Astrocyte (in vitro differentiated cells and primary cell): Measurements from ENCODE around the gene STK32B. TPM values are rescaled to one million over a fixed set of nuclear protein-coding genes. Genes with fewer than 3 reads are reported as not detected.

ENCODE experiments used
- DNase-seq: peaks from one replicate; pipeline ENCODE4 v3.0.0-alpha.2; 2010; ENCODE audit warnings: low read depth
- FAIRE-seq: peaks from 2 replicates; lab custom pipeline; 2011; peaks lifted over from hg19 to GRCh38; lab: Jason Lieb, UNC
- H2AFZ ChIP-seq: 2 replicates; pipeline ENCODE4 v1.6.0; 2012; ENCODE audit warnings: low read depth, low read length, inconsistent platforms
- H3K27ac ChIP-seq: 2 replicates; pipeline ENCODE4 v1.5.1; 2011; ENCODE audit warnings: low read depth, low read length, inconsistent platforms
- H3K27me3 ChIP-seq: 2 replicates; pipeline ENCODE4 v1.6.0; 2011; ENCODE audit warnings: low read length, inconsistent platforms; ENCODE audit not compliant: insufficient read depth
- H3K36me3 ChIP-seq: 2 replicates; pipeline ENCODE4 v1.5.1; 2011; ENCODE audit warnings: low read length, inconsistent platforms; ENCODE audit not compliant: insufficient read depth
- H3K4me1 ChIP-seq: 2 replicates; pipeline ENCODE4 v1.5.1; 2011; ENCODE audit warnings: low read length, inconsistent platforms; ENCODE audit not compliant: insufficient read depth
- H3K4me2 ChIP-seq: 2 replicates; pipeline ENCODE4 v1.6.0; 2012; ENCODE audit warnings: low read length, inconsistent platforms
- H3K4me3 ChIP-seq: 2 replicates; pipeline ENCODE4 v1.5.1; 2011; ENCODE audit warnings: low read depth, mild to moderate bottlenecking, low read length, inconsistent platforms; ENCODE audit not compliant: insufficient read depth
- H3K79me2 ChIP-seq: 2 replicates; pipeline ENCODE4 v1.6.0; 2012; ENCODE audit warnings: mild to moderate bottlenecking, low read length, inconsistent platforms; ENCODE audit not compliant: insufficient read depth
- H3K9ac ChIP-seq: 2 replicates; pipeline ENCODE4 v1.6.0; 2012; ENCODE audit warnings: mild to moderate bottlenecking, low read length, inconsistent platforms
- H3K9me3 ChIP-seq: 2 replicates; pipeline ENCODE4 v1.5.1; 2012; ENCODE audit warnings: low read depth, mild to moderate bottlenecking, low read length, inconsistent platforms; ENCODE audit not compliant: insufficient read depth
- H4K20me1 ChIP-seq: 2 replicates; pipeline ENCODE4 v1.6.0; 2012; ENCODE audit warnings: low read length, inconsistent platforms; ENCODE audit not compliant: insufficient read depth
- H3K27ac Mint-ChIP-seq: one replicate; pipeline ENCODE4 v1.8.0; 2021; ENCODE audit warnings: mild to moderate bottlenecking, mixed read lengths; ENCODE audit not compliant: unreplicated experiment
- H3K27me3 Mint-ChIP-seq: one replicate; pipeline ENCODE4 v1.8.0; 2021; ENCODE audit warnings: low read depth, mixed read lengths; ENCODE audit not compliant: unreplicated experiment
- H3K36me3 Mint-ChIP-seq: one replicate; pipeline ENCODE4 v1.8.0; 2021; ENCODE audit warnings: low read depth, mixed read lengths; ENCODE audit not compliant: unreplicated experiment
- H3K4me1 Mint-ChIP-seq: one replicate; pipeline ENCODE4 v1.8.0; 2021; ENCODE audit warnings: low read depth, mixed read lengths; ENCODE audit not compliant: unreplicated experiment
- H3K4me3 Mint-ChIP-seq: one replicate; pipeline ENCODE4 v1.8.0; 2021; ENCODE audit warnings: mild to moderate bottlenecking, moderate library complexity, mixed read lengths; ENCODE audit not compliant: unreplicated experiment
- H3K9me3 Mint-ChIP-seq: one replicate; pipeline ENCODE4 v1.8.0; 2021; ENCODE audit warnings: mild to moderate bottlenecking, mixed read lengths; ENCODE audit not compliant: unreplicated experiment
- CTCF ChIP-seq: IDR thresholded peaks from 2 replicates; pipeline ENCODE4 v1.5.1; 2011; ENCODE audit warnings: low read depth, mild to moderate bottlenecking, inconsistent platforms, low read length, moderate library complexity; ENCODE audit not compliant: insufficient read depth
- EZH2 ChIP-seq: IDR thresholded peaks from 2 replicates; pipeline ENCODE4 v1.6.1; 2012; ENCODE audit warnings: mild to moderate bottlenecking, low read length, inconsistent platforms; ENCODE audit not compliant: insufficient read depth
- total RNA-seq: library from RNA; stranded (reverse); gene quantifications from 2 replicates; pipeline ENCODE4 v1.2.1, GENCODE V29; 2021

Gene STK32B
- total RNA-seq, 1 donor from 2014 or later = 2.9 TPM

GRCh38 chr4:5370286-5370685 lies 319.0 kb downstream of the STK32B start:
- Histone ChIP-seq H3K4me1 (peaks cover 25% of the 10 kb centered on the region), H4K20me1 (no peaks in the 10 kb centered on the region), H3K27me3 (no peaks in the 10 kb centered on the region), H3K4me3 (no peak overlapping the region), H3K27ac (peak overlapping the region; percentile 37), H2AFZ (no peak overlapping the region), H3K4me2 (no peak overlapping the region), H3K36me3 (no peaks in the 10 kb centered on the region), H3K79me2 (no peaks in the 10 kb centered on the region), H3K9ac (no peak overlapping the region), H3K9me3 (no peaks in the 10 kb centered on the region)
- Mint-ChIP-seq H3K36me3 (no peaks in the 10 kb centered on the region), H3K27me3 (peaks cover 2% of the 10 kb centered on the region), H3K4me3 (no peak overlapping the region), H3K27ac (no peak overlapping the region), H3K9me3 (peaks cover 6% of the 10 kb centered on the region), H3K4me1 (peaks cover 13% of the 10 kb centered on the region)
- peak; percentile 62 for FAIRE-seq
- peak; percentile 67 for DNase-seq
- TF ChIP-seq EZH2 = no peak
- no peak for TF ChIP-seq CTCF

- peaks cover 13% of the 10 kb centered on the region for H3K4me1 ChIP-seq
- H4K20me1 ChIP-seq = no peaks in the 10 kb centered on the region
- Mint-ChIP-seq H3K4me3 (no peak overlapping the region), H3K27me3 (peaks cover 9% of the 10 kb centered on the region), H3K36me3 (no peaks in the 10 kb centered on the region), H3K27ac (no peak overlapping the region), H3K4me1 (no peaks in the 10 kb centered on the region), H3K9me3 (peaks cover 9% of the 10 kb centered on the region)
- H2AFZ ChIP-seq = no peak overlapping the region
- no peaks in the 10 kb centered on the region for H3K36me3 ChIP-seq
- no peak for FAIRE-seq
- H3K4me2 ChIP-seq = peak overlapping the region; percentile 28
- no peaks in the 10 kb centered on the region for H3K79me2 ChIP-seq
- H3K9ac ChIP-seq = peak overlapping the region; percentile 42
- no peaks in the 10 kb centered on the region for H3K27me3 ChIP-seq
- no peak for TF ChIP-seq EZH2
- no peak for TF ChIP-seq CTCF
- no peak overlapping the region for H3K4me3 ChIP-seq
- H3K9me3 ChIP-seq = no peaks in the 10 kb centered on the region
- peak; percentile 43 for DNase-seq
- peak overlapping the region; percentile 44 for H3K27ac ChIP-seq
These were observed 320.3 kb downstream of the STK32B start for GRCh38 chr4:5371415-5372190.

- peaks cover 11% of the 10 kb centered on the region for H3K4me1 ChIP-seq
- H3K79me2 ChIP-seq = no peaks in the 10 kb centered on the region
- no peak for FAIRE-seq
- H3K4me3 ChIP-seq = no peak overlapping the region
- peak overlapping the region; percentile 28 for H3K9ac ChIP-seq
- peak overlapping the region; percentile 28 for H3K4me2 ChIP-seq
- DNase-seq = no peak
- H2AFZ ChIP-seq = no peak overlapping the region
- no peak overlapping the region for H3K4me3 Mint-ChIP-seq
- no peak overlapping the region for H3K27ac Mint-ChIP-seq
- H3K27me3 ChIP-seq = no peaks in the 10 kb centered on the region
- no peaks in the 10 kb centered on the region for H3K36me3 Mint-ChIP-seq
- no peaks in the 10 kb centered on the region for H3K9me3 ChIP-seq
- no peaks in the 10 kb centered on the region for H3K36me3 ChIP-seq
- H3K27ac ChIP-seq = no peak overlapping the region
- H3K4me1 Mint-ChIP-seq = no peaks in the 10 kb centered on the region
- H3K9me3 Mint-ChIP-seq = peaks cover 9% of the 10 kb centered on the region
- no peak for TF ChIP-seq CTCF
- TF ChIP-seq EZH2 = no peak
- peaks cover 11% of the 10 kb centered on the region for H3K27me3 Mint-ChIP-seq
- no peaks in the 10 kb centered on the region for H4K20me1 ChIP-seq
These were observed 320.9 kb downstream of the STK32B start for GRCh38 chr4:5372198-5372597.
